ENCODE data around the gene ZRANB1.
"Not testable (repeated sequence)": the region's sequence is repeated elsewhere in the genome, so short reads cannot be mapped to it uniquely, and the experiment has no call there.

ZRANB1 gene

DNA sequence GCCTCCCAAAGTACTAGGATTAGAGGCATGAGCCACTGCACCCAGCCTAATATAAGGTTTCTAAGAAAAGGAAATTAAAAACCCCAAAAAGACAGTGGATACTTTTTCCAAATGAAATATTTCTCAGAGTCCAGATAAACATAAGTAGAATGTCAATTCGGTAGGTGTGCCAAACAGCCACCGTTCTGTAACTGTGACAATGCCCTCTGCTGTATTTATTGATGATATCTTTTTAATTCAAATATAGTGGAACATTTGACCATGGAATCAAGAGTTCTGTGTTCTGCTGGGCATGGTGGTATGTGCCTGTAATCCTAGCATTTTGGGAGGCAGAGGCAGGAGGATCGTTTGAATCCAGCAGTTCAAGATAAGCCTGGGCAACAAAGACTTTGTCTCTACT is 28.8 kb upstream of the ZRANB1 start:
- H3K4me3 ChIP-seq (ENCODE audit: low read length): no peak overlapping the region
- no peak for TF ChIP-seq CTCF (conservative IDR thresholded peaks at IDR 0.05; ENCODE audit: low read depth, low read length)
- no peak for DNase-seq (ENCODE audit: low read depth)

- DNase-seq (ENCODE audit: low read depth); H3K4me3 ChIP-seq (ENCODE audit: low read length): not testable (repeated sequence)
Measured at GRCh38 chr10:124914398-124914797, 27.5 kb upstream of the ZRANB1 start.

DNA sequence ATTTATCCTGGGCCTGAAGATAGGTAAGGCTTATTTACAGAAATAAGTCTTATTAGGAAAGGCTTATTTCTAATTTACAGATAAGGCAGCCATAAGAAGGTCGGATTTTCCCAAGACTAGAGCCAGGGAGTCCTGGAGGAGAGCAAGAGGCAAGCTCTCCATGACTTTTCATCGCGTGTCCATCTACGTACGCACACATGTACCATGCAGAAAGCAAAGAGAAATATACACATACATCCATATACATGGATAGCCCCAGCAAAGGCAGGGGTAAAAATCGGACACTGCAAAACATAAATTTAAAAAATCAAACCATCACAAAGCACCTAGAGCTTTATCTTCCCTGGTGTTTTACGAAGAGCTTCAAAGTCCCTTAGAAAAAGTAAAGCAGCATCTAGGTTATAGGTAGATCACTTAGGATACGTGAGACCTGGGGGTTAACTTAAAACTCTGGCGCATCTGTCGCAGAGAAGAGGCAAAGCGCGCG is 25.8 kb upstream of the ZRANB1 start:
- H3K4me3 ChIP-seq (ENCODE audit: low read length): peak overlapping the region; percentile 86
- no peak for TF ChIP-seq CTCF (conservative IDR thresholded peaks at IDR 0.05; ENCODE audit: low read depth, low read length)
- DNase-seq (ENCODE audit: low read depth): no peak

DNA sequence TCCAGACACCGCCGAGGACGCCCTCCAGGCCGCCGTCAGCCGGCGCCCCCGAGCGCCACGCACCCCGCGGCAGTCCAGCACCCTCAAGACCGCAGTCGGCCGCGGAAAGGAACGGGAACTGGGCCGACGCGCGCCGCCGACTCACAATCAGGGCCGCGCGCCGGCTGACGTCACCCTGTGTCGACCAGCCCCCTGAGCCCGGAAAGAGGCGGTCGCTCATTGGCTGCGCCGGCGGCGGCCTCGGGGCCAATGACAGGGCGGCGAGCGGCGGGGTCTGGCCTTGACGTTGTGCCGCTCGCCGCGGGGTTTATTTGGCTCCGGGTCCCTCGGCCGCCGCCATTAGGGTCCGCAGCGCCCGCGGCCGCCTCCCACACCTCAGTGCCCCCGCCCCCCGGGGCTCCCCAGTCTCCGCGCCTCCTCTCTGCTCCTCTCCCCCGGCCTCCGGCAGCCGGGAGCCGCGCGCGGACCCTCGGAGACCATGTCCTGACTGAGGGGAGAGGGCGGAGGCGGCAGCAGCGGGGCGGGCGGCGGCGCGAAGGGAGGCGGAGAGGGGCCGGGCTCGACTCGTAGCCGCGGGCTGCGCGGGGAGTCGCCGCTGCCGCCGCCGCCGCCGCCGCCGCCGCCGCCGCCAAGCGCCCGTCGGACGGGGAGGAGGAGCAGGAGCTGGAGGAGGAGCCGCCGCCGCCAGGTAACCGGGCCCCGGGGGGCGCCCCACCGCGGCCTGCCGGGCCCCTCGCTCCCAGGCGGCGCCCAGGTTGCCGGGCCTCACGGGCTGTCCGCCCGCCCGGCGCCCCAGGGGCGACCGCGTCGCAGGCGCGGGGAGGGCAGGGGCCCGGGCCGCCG is 25.1 kb upstream of the ZRANB1 start:
- DNase-seq (ENCODE audit: low read depth): peak; percentile 77
- no peak for TF ChIP-seq CTCF (conservative IDR thresholded peaks at IDR 0.05; ENCODE audit: low read depth, low read length)

GRCh38 chr10:124917428-124918190 is 24.3 kb upstream of the ZRANB1 start:
- DNase-seq (ENCODE audit: low read depth): no peak
- peak overlapping the region; percentile 90 for H3K4me3 ChIP-seq (ENCODE audit: low read length)
- TF ChIP-seq CTCF (conservative IDR thresholded peaks at IDR 0.05; ENCODE audit: low read depth, low read length): no peak

More for the DNA sequence above, 25.1 kb upstream of the ZRANB1 start:
- peak overlapping the region; percentile 90 for H3K4me3 ChIP-seq (ENCODE audit: low read length)

DNA sequence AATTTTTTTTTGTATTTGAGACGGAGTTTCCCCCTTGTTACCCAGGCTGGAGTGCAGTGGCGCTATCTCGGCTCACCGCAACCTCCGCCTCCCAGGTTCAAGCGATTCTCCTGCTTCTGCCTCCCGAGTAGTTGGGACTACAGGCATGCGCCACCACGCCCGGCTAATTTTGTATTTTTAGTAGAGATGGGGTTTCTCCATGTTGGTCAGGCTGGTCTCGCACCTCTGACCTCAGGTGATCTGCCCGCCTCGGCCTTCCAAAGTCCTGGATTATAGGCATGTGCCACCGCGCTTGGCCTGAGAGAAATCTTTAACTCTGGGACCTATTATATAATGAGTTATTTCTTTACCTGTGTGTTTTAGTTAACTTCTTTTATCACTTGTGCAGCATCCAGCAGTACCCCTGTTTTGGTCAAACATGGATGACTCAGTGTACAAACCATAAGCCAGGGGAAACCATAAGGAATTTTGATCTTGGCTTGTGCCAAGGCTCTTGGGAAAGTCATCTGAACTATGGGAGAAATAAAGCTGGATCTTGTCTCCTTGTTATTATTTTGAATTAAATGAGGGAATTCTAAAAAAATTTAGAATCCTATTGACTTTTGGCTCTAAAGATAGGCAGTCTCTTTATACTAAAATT is 23.6 kb upstream of the ZRANB1 start:
- DNase-seq (ENCODE audit: low read depth): no peak
- no peak for TF ChIP-seq CTCF (conservative IDR thresholded peaks at IDR 0.05; ENCODE audit: low read depth, low read length)
- H3K4me3 ChIP-seq (ENCODE audit: low read length): peak overlapping the region; percentile 90

DNA sequence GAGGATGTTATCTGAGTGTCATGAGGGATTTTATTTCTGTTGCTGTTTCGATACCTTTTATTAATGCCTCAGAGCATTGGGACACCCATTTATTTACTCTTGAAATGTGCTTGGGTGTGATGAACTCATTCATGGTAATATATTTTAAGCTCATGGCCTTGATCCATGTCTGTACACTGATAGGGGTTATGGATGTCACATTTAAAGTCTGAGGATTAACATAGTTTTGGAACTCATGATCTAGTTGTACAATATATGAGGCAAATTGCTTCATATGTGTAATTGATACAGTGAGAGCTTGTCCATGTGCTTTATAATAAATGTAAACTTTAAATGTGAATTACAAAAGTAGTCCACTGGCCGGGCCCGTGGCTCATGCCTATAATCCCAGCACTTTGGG is 23.0 kb upstream of the ZRANB1 start:
- DNase-seq (ENCODE audit: low read depth): no peak
- TF ChIP-seq CTCF (conservative IDR thresholded peaks at IDR 0.05; ENCODE audit: low read depth, low read length): no peak
- H3K4me3 ChIP-seq (ENCODE audit: low read length): peak overlapping the region; percentile 90
